DMS153 treated with DMSO at 0.1 percent for 48 hours (cell line): ENCODE data around the gene BCL11B.

Experiments
- DNase-seq: peaks from one replicate; lab custom pipeline; 2025; ENCODE audit not compliant: unreplicated experiment; lab: John Stamatoyannopoulos, UW

BCL11B gene

DNA sequence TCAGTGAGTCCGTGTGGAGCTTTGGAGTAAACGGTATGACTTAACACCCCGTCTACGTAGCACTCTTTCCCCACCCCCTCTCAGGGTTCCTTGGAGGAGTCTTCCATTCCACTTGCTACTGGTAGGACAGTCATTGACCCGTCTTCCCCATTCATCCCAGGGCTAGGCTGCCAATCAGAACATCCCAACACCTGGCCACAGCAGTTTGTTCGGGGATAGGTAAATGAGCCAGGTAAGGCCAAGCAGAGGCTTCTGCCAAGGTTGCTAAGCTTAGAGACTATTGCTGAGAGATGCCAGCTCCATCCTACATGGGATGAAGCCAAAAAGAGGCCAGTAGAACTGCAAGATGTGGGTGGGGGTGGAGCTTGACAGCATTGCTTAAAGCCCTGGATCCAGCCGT, 130.8 kb downstream of the BCL11B start:
- no peak for DNase-seq

DNA sequence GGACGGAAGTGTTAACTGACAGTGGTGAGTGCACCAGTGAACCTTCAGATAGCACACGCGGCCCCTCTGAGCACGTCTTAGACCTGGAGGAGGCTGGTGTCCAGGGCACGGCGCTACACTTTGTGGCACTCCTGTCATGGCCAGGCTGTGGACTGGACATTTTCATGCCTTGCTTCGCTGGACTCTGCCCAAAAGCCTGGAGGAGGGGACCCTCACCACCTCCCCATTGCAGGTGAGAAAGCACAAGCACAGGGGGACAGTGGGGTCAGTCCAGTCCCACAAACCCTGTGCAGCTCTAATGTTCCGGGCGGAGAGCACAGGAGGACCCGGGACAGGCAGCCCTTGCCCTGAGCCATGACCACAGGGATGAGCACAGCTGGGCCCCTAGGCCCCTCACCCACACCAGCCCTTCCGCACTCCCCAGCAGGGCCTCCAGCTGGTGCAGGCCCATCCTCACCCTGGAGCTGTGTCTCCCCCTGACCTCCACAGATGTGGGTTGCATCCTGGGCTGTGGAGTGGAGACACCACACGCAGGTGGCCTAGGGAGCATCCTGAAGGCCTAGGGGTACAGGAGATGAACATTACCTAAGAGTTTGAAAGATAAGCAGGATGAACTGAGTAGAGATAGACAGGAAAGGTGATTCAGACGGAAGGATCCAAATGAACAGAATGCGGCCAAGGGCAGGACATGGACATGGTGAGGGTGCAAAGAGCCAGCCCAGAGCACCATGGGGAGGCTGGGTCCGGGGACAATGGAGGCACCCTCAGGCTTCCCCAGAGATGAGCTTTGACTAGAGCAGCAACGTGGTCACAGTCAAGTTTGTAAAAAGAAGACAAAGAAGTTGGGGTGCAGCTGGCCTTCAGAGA, 132.8 kb downstream of the BCL11B start:
- DNase-seq = no peak

DNA sequence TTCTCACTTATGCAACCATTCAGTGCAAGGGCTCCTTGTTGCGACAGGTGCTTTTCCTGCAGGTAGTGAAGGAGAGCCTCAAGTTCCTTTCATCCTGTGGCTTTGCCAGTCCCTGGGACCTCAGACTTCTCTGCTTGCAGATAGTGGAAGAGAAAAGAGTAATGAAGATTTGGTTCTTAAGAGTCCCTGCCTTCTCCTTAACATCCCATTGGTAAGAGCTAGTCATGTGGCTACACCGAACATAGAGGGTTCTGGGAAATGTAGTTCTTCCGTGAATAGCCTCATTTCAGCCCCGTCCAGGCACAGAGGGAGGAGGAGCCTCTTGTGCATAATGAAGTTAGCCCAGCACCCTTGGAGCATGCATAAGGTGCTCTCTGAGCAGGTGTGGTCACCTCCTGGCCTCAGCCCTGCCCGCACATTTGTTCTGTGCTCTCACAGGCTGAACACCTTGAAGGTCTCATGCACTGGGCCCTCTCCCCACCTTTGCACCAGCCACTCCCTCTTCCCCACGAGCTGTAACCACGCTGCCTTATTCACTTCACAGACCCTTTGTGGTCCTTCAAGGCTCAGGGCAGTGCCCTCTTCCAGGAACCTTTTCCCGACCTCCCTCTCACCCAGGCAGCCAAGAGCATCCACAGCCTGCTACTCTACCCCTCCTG, 134.0 kb downstream of the BCL11B start:
- no peak for DNase-seq

DNA sequence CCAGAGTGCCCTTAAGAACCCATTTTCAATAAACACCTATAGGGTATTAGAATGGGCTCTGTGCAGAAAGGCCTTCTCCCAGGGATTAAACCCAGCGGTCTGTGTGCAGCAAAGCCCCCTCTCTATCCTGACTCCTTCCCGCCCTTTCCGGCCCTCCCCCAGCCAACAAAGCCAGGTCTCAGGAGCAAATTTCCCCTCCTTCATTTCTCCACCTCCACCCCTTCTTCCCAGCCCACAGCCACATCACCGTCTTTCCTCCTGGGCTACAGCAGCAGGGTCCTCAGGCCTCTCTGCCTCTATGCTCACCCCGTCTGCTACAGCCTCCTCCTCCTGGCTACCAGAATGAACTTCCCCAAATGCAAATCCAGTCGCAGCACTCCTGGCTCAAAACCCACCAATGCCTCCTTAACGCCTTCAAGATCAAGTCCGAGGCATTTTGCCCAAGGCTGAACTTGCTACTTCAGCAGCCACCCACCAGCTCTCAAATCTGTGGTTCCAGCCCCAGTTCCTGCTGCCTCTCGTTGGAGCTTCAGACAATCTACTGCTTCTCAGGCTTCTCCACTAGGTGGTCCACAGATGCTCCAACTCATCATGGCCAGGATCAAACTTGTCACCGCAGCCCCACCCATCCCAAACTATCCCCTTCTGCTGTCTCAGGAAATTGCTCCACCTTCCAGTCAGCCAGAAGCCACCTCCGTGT, 134.8 kb downstream of the BCL11B start:
- no peak for DNase-seq

DNA sequence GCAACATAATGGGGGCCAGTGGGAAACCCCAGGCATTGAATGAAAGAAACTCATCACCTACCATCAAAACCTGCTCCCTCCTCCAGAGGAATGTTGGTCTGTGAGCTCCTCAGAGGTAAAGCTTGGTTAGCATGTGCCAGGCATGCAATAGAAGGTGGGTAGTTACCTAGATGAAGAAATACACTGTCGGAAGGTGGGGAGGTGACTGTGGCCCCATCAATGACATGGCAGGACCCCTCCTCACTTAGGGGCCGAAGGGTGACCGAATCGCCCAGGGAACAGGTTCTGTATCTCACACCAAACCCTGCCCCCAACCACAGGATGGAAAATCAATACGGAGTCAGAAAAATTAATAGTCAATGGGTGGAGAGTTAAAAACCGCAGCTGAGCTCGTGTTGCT, 135.6 kb downstream of the BCL11B start:
- DNase-seq = no peak

DNA sequence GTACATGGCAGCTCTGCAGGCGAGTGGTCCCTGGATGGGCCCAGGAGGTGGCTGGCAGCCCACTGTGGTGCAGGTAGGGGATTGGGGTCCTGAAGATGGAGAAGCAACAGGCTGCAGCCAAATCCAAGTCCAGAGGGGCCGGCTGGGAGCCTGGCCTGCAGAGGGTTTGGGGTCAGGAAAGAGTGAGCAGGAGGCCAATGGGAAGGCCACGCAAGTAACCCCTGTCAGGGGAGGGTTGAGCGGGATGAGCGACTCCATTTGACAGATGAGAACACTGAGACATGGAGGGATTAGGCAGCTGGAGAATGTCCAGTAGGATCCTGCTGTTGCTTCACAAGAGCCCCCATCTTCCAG, 136.0 kb downstream of the BCL11B start:
- no peak for DNase-seq

DNA sequence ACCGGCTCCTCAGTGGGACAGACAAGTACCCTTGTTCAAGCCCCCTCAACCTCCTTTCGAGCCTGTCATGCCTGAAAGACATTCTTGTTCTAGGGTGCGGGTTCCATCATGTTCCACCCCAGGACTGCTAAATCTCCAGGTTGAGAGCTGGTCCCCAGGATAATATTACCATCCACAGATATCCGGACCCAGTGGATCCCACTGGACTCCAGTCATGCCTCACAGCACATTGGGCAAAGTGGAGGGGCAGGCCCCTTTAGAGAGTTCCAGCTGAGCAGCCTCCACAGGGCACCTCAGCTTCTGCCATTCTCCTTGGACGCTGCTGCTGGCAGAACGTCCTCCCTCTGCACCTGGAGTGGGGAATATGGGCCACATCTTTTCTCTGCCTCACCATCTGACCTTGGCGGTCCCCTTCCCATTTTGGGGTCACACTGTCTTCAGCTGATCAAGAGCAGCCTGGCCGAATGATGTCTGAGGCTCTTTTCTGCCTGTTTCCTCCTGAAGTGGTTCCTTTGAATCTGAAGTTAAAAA, 137.4 kb downstream of the BCL11B start:
- no peak for DNase-seq

DNA sequence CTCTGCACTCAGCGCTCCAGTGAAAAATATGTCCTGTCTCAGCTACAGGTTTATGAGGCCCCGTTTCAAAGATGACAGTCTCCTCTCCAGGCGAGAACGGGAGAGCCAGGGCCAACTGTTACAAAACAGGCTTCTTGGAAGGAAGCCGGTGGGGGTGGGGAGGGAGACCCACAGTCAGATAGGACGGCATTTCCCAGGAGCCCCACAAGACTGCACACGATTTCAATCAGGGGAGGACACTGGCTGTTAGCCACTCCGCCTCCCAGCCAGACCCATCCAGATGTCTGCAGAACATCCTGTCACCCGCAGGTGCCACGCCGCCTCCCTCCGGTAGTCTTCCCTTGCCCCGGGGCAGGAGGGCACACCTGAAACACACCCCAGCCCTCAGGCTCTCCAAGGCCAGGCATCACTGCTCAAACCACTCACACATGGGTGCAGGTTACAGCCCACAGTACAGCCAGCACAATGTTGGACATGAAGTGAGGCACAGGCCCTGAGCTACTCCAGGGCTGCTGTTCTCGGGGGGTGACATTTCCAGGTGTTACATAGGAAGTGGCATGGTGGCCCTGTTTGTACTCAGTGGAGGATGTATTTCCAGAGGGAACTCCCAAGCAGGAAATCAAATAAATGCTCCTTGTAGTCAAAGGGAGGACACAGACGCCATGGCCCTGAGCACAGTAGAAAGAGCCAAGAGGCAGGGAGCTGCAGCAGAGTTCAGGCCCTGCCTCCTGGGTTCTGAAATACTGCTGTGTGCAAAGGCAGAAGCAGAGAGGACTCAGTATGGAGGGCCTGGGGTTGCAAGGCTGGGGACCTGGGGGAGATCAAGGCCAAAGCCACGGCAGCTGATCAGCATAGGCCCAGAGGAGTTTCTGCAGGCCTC, 138.1 kb downstream of the BCL11B start:
- DNase-seq = no peak

DNA sequence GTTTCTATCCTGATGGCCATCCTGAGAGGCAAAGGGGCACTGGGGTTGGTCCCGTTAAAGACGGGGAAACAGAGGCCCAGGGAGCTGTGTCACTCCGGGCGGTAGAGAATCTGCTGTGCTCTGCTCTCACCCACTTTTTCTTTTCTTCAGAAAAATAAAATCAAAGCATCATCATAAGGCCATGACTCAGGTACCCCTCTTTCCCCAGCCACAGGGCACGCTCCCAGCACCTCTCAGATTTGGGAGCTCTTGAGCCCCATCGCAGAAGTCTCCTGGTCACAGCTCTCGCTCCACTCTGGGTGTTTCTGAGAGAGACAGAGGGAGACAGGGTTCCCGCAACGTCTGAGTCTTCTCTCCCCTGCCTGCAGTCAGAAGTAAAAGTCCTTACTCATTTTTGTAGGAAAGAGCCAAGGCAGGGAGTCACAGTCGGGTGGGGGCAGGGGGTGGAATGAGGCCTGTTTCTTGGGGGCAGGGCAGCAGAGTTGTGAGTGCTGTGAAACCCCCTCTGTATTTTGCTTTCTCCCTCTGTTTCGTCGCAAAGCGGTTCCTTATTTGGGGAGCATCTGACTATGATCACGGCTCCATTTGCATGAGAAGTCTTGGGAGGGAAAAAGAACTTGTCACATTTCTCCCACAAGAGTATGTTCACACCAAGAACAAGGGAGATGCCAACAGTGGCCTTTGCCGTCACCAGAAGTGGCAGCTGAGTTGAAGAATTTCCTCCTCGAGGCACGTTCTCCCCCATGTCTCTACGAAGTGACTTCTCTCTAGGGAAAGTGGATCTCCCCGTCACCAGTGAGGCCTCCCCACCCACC, 139.0 kb downstream of the BCL11B start:
- no peak for DNase-seq

DNA sequence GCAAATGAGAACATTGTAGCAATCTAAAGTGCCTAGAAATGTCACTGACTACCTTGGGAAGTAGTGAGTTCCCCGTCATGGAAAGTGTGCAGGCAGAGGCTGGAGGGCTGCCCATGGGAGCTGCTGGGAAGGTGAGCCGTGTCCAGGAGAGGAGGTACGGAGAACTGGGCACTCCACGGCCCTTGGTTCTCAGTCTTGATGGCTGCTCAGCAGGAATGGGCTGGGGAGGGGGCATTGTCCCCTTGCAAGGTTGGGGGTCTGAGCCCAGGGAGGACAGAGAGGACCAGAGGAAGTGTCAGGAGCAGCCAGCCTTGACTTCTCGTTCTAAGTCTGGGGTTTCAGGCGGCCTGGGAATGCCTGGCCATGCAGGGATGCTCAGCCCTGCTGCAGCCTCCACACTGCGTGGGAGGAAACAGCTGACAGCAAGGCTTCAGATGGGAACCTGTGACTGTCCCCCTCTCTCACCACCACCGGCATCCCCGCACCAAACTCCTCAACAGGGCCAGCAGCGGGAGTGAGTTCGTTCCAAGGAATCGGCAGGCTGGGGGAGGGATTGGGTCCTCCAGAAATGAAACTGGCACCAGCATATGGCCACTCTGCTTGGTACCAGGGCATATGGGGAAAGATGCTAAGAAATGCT, 140.2 kb downstream of the BCL11B start:
- DNase-seq = no peak

DNA sequence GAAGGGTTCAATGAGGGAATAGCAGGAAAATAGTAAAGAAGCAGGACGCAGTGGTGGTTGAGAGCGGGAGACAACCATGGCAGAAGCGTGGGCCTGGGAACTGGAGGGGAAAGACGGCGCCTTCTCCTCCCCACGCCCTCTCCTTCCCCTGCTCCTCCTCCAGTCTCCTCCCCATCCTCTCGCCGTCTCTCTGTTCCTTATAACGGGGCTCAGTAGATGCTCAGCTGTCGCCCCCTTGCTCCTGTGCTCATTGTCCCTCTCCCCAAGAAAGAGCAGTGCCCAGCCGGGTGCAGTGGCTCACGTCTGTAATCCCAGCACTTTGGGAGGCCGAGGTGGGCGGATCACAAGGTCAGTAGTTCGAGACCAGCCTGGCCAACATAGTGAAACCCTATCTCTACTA, 142.0 kb downstream of the BCL11B start:
- DNase-seq = no peak

DNA sequence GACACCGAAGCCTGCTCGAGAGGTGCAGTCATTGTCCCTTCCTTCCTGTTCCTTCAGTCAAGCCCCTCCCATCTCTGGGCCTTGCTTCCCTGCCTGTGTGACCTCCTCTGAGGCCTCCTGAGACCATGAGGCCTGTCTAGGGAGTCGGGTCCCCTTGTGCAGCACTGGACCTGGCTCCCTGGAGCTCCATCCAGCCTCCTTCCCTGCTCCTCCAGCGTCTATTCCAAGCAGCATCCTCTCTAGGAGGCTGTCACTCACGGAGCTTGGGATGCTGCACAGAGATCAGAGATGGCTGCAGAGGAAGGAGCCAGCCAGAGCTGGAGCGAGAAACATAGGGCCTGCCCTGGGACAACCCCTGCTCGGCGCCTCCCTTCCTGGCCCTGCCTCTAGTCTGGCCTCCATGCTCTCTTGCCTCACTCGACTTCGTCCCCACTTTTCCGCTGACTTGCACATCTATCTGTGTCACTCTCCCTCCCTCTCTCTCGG, 142.7 kb downstream of the BCL11B start:
- DNase-seq = no peak

DNA sequence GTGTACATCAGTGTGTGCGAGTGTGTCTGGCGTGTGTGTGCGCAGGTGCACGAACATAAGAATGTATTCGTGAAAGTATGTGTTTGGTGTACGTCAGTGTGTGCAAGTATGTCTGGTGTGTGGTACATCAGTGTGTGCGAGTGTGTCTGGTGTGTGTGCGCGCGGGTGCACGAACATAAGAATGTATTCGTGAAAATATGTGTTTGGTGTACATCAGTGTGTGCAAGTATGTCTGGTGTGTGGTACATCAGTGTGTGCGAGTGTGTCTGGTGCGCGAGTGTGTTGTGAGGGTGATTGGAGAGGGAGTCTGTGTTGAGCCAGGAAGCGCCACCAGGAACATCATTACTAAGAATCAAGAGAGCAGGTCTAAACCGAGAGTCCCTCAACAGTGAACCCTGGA, 143.8 kb downstream of the BCL11B start:
- DNase-seq = no peak

DNA sequence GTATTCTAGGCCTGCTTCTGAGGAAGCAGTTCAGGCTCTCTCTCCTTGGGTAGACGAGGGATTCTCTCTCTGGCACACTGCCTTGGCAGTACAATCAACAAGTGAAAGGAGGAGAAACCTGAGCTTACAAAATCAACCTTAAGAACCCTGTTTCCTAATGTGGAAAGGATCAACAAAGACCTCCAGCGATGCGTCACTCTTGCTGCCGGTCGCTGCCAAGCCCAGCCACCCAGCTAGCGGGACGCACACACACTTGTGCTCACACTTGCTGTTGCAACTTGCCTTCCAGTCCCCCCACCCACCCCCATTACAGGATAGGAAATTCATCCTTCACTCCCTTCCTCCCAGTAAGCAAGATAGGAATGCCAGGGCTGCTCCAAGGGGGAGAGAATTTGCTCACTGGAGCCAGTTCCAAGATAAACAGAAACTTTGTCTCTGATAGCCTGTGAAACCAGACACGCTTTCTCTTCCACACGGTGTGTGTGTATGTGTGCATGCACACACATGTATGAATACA, 144.3 kb downstream of the BCL11B start:
- no peak for DNase-seq

DNA sequence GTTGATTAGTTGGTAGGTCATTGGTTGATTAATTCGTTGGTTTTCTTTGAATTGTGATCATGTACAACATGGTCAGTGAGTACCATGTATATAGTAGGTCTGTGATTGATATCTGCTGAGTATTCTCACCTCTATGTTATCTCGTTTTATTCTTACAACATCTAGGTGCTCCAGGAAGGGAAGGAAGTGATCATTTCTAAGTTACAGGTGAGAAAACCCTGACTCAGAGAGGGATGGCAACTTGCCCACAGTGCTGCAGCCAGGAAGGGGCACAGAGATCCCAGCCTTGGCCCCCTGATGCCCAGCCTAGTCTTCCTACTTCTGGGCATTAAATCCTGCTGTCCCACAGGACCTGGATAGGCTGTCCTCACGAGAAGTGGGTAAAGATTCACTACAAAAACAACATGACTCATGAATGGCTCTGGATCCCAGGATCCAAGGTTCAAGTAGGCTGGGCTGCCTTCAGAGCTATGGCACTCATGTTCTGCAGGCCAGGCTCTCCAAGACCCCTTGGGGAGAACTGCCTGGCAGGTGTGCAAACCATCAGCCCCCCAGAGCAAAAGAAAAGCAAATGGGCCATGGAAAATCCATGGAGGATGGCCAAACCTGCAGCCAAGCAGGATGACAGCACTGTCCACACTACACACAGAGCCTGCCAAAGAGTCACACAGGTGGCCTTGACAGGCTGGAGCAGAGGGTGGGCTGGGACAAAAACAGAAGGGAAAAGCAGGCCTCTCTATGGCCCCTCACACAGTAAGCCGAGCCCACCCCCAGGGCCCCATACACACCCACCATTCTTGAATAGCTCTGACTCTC, 146.2 kb downstream of the BCL11B start:
- no peak for DNase-seq

DNA sequence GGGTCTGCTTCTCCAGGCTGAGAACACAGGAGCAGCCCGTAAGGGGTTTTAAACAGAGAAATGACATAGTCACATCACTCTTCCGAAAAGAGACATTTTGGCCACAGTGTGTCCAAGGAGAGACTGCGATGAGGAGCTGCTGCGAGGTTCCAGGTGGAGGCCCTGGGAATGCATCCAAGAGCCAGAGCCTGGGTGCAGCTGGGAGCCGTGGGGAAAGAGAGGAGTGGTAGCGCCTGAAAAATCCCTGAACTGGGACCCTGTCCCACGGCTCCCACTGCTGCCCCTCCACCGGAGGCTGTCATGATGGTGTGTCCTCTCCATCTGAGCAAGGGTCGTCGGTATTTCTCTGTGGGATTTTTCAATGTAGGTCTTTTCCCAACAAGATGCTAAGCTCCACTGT, 146.9 kb downstream of the BCL11B start:
- DNase-seq = no peak

DNA sequence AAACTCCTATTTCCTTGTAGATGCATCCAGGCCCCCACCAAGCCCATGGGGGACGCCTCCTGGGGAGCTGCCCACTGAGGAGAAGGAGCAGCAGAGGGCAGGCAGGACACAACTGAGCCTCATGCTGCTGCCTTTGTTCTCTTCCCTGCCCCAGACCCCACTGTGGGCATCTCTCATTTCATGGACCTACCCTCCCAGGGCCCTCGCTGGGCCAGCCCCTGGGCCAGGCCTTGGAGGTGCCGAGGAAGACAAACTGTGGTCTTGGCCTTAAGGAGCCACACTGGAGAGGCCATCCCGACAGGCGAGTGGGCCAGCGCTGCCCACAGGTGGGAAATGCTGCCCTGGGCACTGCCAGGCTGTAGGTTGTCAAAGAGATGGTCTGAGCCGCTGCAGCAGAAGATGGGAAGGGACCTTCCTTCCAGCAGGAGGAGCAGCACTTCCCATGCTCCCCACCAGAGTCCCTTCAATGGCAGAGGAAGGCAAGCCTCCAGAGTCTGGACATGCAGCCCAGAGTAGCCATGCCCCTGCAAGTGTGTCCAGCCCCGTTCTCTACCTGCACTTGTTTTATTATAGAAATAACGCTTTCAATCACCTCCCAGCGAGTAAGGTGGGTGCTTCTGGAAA, 147.4 kb downstream of the BCL11B start:
- no peak for DNase-seq
